ENCODE data around the gene SHC2. TPM values are rescaled to one million over a fixed set of nuclear protein-coding genes. Genes with fewer than 3 reads are reported as not detected.

The SHC2 gene
- polyA plus RNA-seq (2012; ENCODE audit: missing spikeins): not detected

- DNase-seq (ENCODE audit: insufficient read length) (no peak), FAIRE-seq (no peak)
- no peak for TF ChIP-seq TAF1 (IDR thresholded peaks at IDR 0.05; ENCODE audit: borderline replicate concordance, low read depth, low read length)
- no peak for TF ChIP-seq POLR2AphosphoS5 (IDR thresholded peaks at IDR 0.05; ENCODE audit: low read depth, low read length)
Measured at GRCh38 chr19:460877-461720, at the start of gene SHC2. SHC2 (minus strand) TSS chr19:461033; CDS start chr19:460996, 37 bp downstream.

- FAIRE-seq (no peak), DNase-seq (ENCODE audit: insufficient read length) (no peak)
- no peak for TF ChIP-seq TAF1 (IDR thresholded peaks at IDR 0.05; ENCODE audit: borderline replicate concordance, low read depth, low read length)
- no peak for TF ChIP-seq POLR2A (IDR thresholded peaks at IDR 0.05; ENCODE audit: low read depth, low read length)
Measured at GRCh38 chr19:508204-509150, 47.6 kb upstream of the SHC2 start.

GRCh38 chr19:507286-508203 is 46.7 kb upstream of the SHC2 start, which contains the start of gene TPGS1:
TPGS1 (plus strand) TSS chr19:507497; CDS start chr19:507507, 10 bp downstream.
- DNase-seq (ENCODE audit: insufficient read length): peak; percentile 85
- FAIRE-seq: peak; percentile 95
- TF ChIP-seq POLR2A (IDR thresholded peaks at IDR 0.05; ENCODE audit: low read depth, low read length) (peak; percentile 75; the same call in 1 of the 2 replicates), TAF1 (IDR thresholded peaks at IDR 0.05; ENCODE audit: borderline replicate concordance, low read depth, low read length) (peak; percentile 84), POLR2AphosphoS5 (IDR thresholded peaks at IDR 0.05; ENCODE audit: low read depth, low read length) (no peak)

GRCh38 chr19:506404-507285 is 45.8 kb upstream of the SHC2 start:
- TF ChIP-seq POLR2A (IDR thresholded peaks at IDR 0.05; ENCODE audit: low read depth, low read length) (peak; percentile 43; the same call in 1 of the 2 replicates), POLR2AphosphoS5 (IDR thresholded peaks at IDR 0.05; ENCODE audit: low read depth, low read length) (no peak), TAF1 (IDR thresholded peaks at IDR 0.05; ENCODE audit: borderline replicate concordance, low read depth, low read length) (peak; percentile 30; the same call in 1 of the 2 replicates)
- FAIRE-seq (no peak), DNase-seq (ENCODE audit: insufficient read length) (peak; percentile 95)

- FAIRE-seq (no peak), DNase-seq (ENCODE audit: insufficient read length) (no peak)
- TF ChIP-seq POLR2AphosphoS5 (IDR thresholded peaks at IDR 0.05; ENCODE audit: low read depth, low read length): no peak
- no peak for TF ChIP-seq POLR2A (IDR thresholded peaks at IDR 0.05; ENCODE audit: low read depth, low read length)
- TF ChIP-seq TAF1 (IDR thresholded peaks at IDR 0.05; ENCODE audit: borderline replicate concordance, low read depth, low read length): no peak
Measured at GRCh38 chr19:504616-505015, 43.8 kb upstream of the SHC2 start.

GRCh38 chr19:501646-502045 is 40.8 kb upstream of the SHC2 start:
- no peak for DNase-seq (ENCODE audit: insufficient read length)
- FAIRE-seq: no peak
- no peak for TF ChIP-seq TAF1 (IDR thresholded peaks at IDR 0.05; ENCODE audit: borderline replicate concordance, low read depth, low read length)
- TF ChIP-seq POLR2AphosphoS5 (IDR thresholded peaks at IDR 0.05; ENCODE audit: low read depth, low read length): no peak
- no peak for TF ChIP-seq POLR2A (IDR thresholded peaks at IDR 0.05; ENCODE audit: low read depth, low read length)

GRCh38 chr19:498977-499623 is 38.3 kb upstream of the SHC2 start:
- no peak for FAIRE-seq
- TF ChIP-seq TAF1 (IDR thresholded peaks at IDR 0.05; ENCODE audit: borderline replicate concordance, low read depth, low read length) (no peak), POLR2AphosphoS5 (IDR thresholded peaks at IDR 0.05; ENCODE audit: low read depth, low read length) (no peak), POLR2A (IDR thresholded peaks at IDR 0.05; ENCODE audit: low read depth, low read length) (no peak)
- no peak for DNase-seq (ENCODE audit: insufficient read length)

GRCh38 chr19:498511-498891 is 37.7 kb upstream of the SHC2 start:
- TF ChIP-seq POLR2A (IDR thresholded peaks at IDR 0.05; ENCODE audit: low read depth, low read length): no peak
- no peak for TF ChIP-seq TAF1 (IDR thresholded peaks at IDR 0.05; ENCODE audit: borderline replicate concordance, low read depth, low read length)
- no peak for TF ChIP-seq POLR2AphosphoS5 (IDR thresholded peaks at IDR 0.05; ENCODE audit: low read depth, low read length)
- DNase-seq (ENCODE audit: insufficient read length): no peak
- no peak for FAIRE-seq

GRCh38 chr19:497869-498510 is 37.2 kb upstream of the SHC2 start:
- TF ChIP-seq POLR2AphosphoS5 (IDR thresholded peaks at IDR 0.05; ENCODE audit: low read depth, low read length) (no peak), POLR2A (IDR thresholded peaks at IDR 0.05; ENCODE audit: low read depth, low read length) (no peak), TAF1 (IDR thresholded peaks at IDR 0.05; ENCODE audit: borderline replicate concordance, low read depth, low read length) (no peak)
- FAIRE-seq (no peak), DNase-seq (ENCODE audit: insufficient read length) (no peak)

Measured in GM12892 (cell line).